ENCODE data around the gene ACSM2A.
"Not testable (repeated sequence)": the region's sequence is repeated elsewhere in the genome, so short reads cannot be mapped to it uniquely, and the experiment has no call there.

GRCh38 chr16:20438950-20439349 is 12.4 kb upstream of the ACSM2A start:
- TF ChIP-seq, protein P1, sequence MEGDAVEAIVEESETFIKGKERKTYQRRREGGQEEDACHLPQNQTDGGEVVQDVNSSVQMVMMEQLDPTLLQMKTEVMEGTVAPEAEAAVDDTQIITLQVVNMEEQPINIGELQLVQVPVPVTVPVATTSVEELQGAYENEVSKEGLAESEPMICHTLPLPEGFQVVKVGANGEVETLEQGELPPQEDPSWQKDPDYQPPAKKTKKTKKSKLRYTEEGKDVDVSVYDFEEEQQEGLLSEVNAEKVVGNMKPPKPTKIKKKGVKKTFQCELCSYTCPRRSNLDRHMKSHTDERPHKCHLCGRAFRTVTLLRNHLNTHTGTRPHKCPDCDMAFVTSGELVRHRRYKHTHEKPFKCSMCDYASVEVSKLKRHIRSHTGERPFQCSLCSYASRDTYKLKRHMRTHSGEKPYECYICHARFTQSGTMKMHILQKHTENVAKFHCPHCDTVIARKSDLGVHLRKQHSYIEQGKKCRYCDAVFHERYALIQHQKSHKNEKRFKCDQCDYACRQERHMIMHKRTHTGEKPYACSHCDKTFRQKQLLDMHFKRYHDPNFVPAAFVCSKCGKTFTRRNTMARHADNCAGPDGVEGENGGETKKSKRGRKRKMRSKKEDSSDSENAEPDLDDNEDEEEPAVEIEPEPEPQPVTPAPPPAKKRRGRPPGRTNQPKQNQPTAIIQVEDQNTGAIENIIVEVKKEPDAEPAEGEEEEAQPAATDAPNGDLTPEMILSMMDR (IDR thresholded peaks at IDR 0.05; ENCODE audit: low read length): not testable (repeated sequence)
- TF ChIP-seq EZH2 (optimal IDR thresholded peaks at IDR 0.05; ENCODE audit: low read depth, low read length): not testable (repeated sequence)

All from MM.1S (cell line).